Hepatic stellate cell (primary cell): ENCODE measurements around the gene TRIM46.
"Not testable (repeated sequence)": the region's sequence is repeated elsewhere in the genome, so short reads cannot be mapped to it uniquely, and the experiment has no call there.

Experiments
- DNase-seq: peaks from one replicate; pipeline ENCODE4 v3.0.0; 2011; ENCODE audit warnings: low spot score

TRIM46 gene

GRCh38 chr1:155137154-155137949 is 36.3 kb upstream of the TRIM46 start:
- no peak for DNase-seq

- DNase-seq = peak; percentile 86
These were observed 33.6 kb upstream of the TRIM46 start, which contains the start of gene DPM3 for GRCh38 chr1:155139895-155140629. DPM3 (minus strand) TSS chr1:155140531; CDS start chr1:155140240, 291 bp downstream.

- no peak for DNase-seq
These were observed 33.1 kb upstream of the TRIM46 start for GRCh38 chr1:155140630-155140953.

- no peak for DNase-seq
These were observed 31.9 kb upstream of the TRIM46 start for GRCh38 chr1:155141749-155142148.

- no peak for DNase-seq
These were observed 28.2 kb upstream of the TRIM46 start for GRCh38 chr1:155145491-155145890.

- not testable (repeated sequence) for DNase-seq
These were observed 17.5 kb upstream of the TRIM46 start for GRCh38 chr1:155155996-155156643.

GRCh38 chr1:155158991-155159390 is 14.7 kb upstream of the TRIM46 start:
- DNase-seq = no peak

- no peak for DNase-seq
These were observed 13.5 kb upstream of the TRIM46 start for GRCh38 chr1:155160128-155160527.

- not testable (repeated sequence) for DNase-seq
These were observed 11.0 kb upstream of the TRIM46 start for GRCh38 chr1:155162631-155163030.

GRCh38 chr1:155163785-155164184 is 9.9 kb upstream of the TRIM46 start:
- not testable (repeated sequence) for DNase-seq

GRCh38 chr1:155164625-155165024 is 9.0 kb upstream of the TRIM46 start:
- not testable (repeated sequence) for DNase-seq

- DNase-seq = no peak
These were observed 7.6 kb upstream of the TRIM46 start for GRCh38 chr1:155166051-155166470.

GRCh38 chr1:155166471-155167165 is 7.0 kb upstream of the TRIM46 start:
- no peak for DNase-seq

- DNase-seq = peak; percentile 78
These were observed 6.2 kb upstream of the TRIM46 start for GRCh38 chr1:155167166-155168104.

GRCh38 chr1:155168105-155168445 is 5.6 kb upstream of the TRIM46 start:
- DNase-seq = not testable (repeated sequence)

GRCh38 chr1:155168456-155169210 is 5.0 kb upstream of the TRIM46 start:
- no peak for DNase-seq

- DNase-seq = no peak
These were observed 4.1 kb upstream of the TRIM46 start for GRCh38 chr1:155169541-155169940.

GRCh38 chr1:155170101-155170785 is 3.4 kb upstream of the TRIM46 start:
- no peak for DNase-seq

- DNase-seq = no peak
These were observed 2.8 kb upstream of the TRIM46 start for GRCh38 chr1:155170806-155171205.
